MCF 10A (cell line): Measurements from ENCODE around the gene C1orf21. TPM values are rescaled to one million over a fixed set of nuclear protein-coding genes. Genes with fewer than 3 reads are reported as not detected.

Source experiments
- BruUV-seq: library from RNA; stranded (reverse); fragments of 400-500 nt; replicated peaks from 2 replicates; lab custom pipeline; 2021; lab: Mats Ljungman, UMichigan
- CTCF ChIA-PET: fragments of 300-600 bp; sonication (Branson Sonifier 250); formaldehyde crosslinking; extraction: SDS; loops from one replicate; lab custom pipeline; 2021; ENCODE audit warnings: antibody characterized with exemption, inconsistent platforms; lab: Yijun Ruan, JAX
- POLR2A ChIA-PET: fragments of 300-600, 350-650 bp; sonication (Branson Sonifier 250); formaldehyde crosslinking; extraction: SDS; loops from one replicate; lab custom pipeline; 2020; ENCODE audit warnings: antibody characterized with exemption, inconsistent platforms; lab: Yijun Ruan, JAX
- DNase-seq: peaks from one replicate; pipeline ENCODE4 v3.0.0-alpha.2; 2018; ENCODE audit not compliant: unreplicated experiment
- H3K27ac Mint-ChIP-seq: one replicate; pipeline ENCODE4 v1.8.0; 2022; ENCODE audit warnings: mild to moderate bottlenecking, low read depth, mixed read lengths; ENCODE audit not compliant: unreplicated experiment
- H3K27me3 Mint-ChIP-seq: one replicate; pipeline ENCODE4 v1.8.0; 2022; ENCODE audit warnings: mixed read lengths; ENCODE audit not compliant: insufficient read depth, unreplicated experiment
- H3K36me3 Mint-ChIP-seq: one replicate; pipeline ENCODE4 v1.8.0; 2022; ENCODE audit warnings: mild to moderate bottlenecking, moderate library complexity, mixed read lengths; ENCODE audit not compliant: insufficient read depth, unreplicated experiment
- H3K4me1 Mint-ChIP-seq: one replicate; pipeline ENCODE4 v1.8.0; 2022; ENCODE audit warnings: mixed read lengths; ENCODE audit not compliant: insufficient read depth, unreplicated experiment
- H3K4me3 Mint-ChIP-seq: one replicate; pipeline ENCODE4 v1.8.0; 2022; ENCODE audit warnings: mild to moderate bottlenecking, moderate library complexity, mixed read lengths; ENCODE audit not compliant: unreplicated experiment
- H3K9me3 Mint-ChIP-seq: one replicate; pipeline ENCODE4 v1.8.0; 2022; ENCODE audit warnings: mixed read lengths; ENCODE audit not compliant: unreplicated experiment
- CTCF ChIP-seq: fragments of 200-600 bp; IDR thresholded peaks from one replicate; pipeline ENCODE4 v1.8.0; 2022; ENCODE audit warnings: antibody characterized with exemption, mild to moderate bottlenecking; ENCODE audit not compliant: unreplicated experiment
- intact Hi-C: fragments of 100-400 bp; cut with micrococcal nuclease; formaldehyde crosslinking; loops from 2 replicates; pipeline ENCODE4 v1.14.1; 2022
- total RNA-seq: library from RNA; stranded (reverse); gene quantifications from 2 replicates; pipeline ENCODE4 v1.2.3, GENCODE V29; 2022

Gene C1orf21
- total RNA-seq, 1 experiment from 2014 or later = 23.2 TPM

GRCh38 chr1:184426278-184426674, 39.4 kb downstream of the C1orf21 start:
- intact Hi-C loops = no loop called here
- DNase-seq = no peak
- no peaks in the 10 kb centered on the region for H3K9me3 Mint-ChIP-seq
- BruUV-seq = no TSS peak
- ChIA-PET CTCF (interaction anchor here (2.6 kb wide), 1 partner anchor 11 kb away, joined by 10 read pairs; no protein-coding TSS in a partner anchor), POLR2A (interaction anchor here (0.7 to 1.6 kb wide), 2 partner anchors 22 to 37 kb away, joined by 3 read pairs; no protein-coding TSS in a partner anchor)
- H3K4me1 Mint-ChIP-seq = peaks cover 29% of the 10 kb centered on the region
- no peaks in the 10 kb centered on the region for H3K27me3 Mint-ChIP-seq
- peaks cover 7% of the 10 kb centered on the region for H3K36me3 Mint-ChIP-seq
- no peak overlapping the region for H3K4me3 Mint-ChIP-seq
- H3K27ac Mint-ChIP-seq = no peak overlapping the region
- no peak for TF ChIP-seq CTCF

GRCh38 chr1:184427722-184428121, 40.9 kb downstream of the C1orf21 start:
- no peak for DNase-seq
- POLR2A ChIA-PET = interaction anchor here (0.5 to 1.5 kb wide), 3 partner anchors 19 to 107 kb away, joined by 3 to 4 read pairs (median 4); no protein-coding TSS in a partner anchor
- Mint-ChIP-seq H3K27me3 (no peaks in the 10 kb centered on the region), H3K27ac (no peak overlapping the region), H3K4me1 (peaks cover 29% of the 10 kb centered on the region), H3K9me3 (no peaks in the 10 kb centered on the region), H3K4me3 (no peak overlapping the region), H3K36me3 (peaks cover 7% of the 10 kb centered on the region)
- BruUV-seq = no TSS peak
- intact Hi-C loops = no loop called here
- TF ChIP-seq CTCF = no peak
- CTCF ChIA-PET = interaction anchor here (0.7 to 2.6 kb wide), 5 partner anchors 10 to 324 kb away, joined by 3 to 10 read pairs (median 3); no protein-coding TSS in a partner anchor

GRCh38 chr1:184428604-184429003, 41.8 kb downstream of the C1orf21 start:
- BruUV-seq = no TSS peak
- Mint-ChIP-seq H3K4me1 (peaks cover 28% of the 10 kb centered on the region), H3K9me3 (no peaks in the 10 kb centered on the region), H3K27me3 (no peaks in the 10 kb centered on the region), H3K36me3 (peaks cover 7% of the 10 kb centered on the region), H3K27ac (no peak overlapping the region), H3K4me3 (no peak overlapping the region)
- intact Hi-C loops = no loop called here
- ChIA-PET CTCF (interaction anchor here (1.2 to 2.6 kb wide), 5 partner anchors 9 to 264 kb away, joined by 3 to 10 read pairs (median 3); no protein-coding TSS in a partner anchor), POLR2A (interaction anchor here (0.9 to 1.5 kb wide), 3 partner anchors 11 to 39 kb away, joined by 3 to 4 read pairs (median 3); no protein-coding TSS in a partner anchor)
- TF ChIP-seq CTCF = no peak
- DNase-seq = no peak

GRCh38 chr1:184429335-184429734, 42.5 kb downstream of the C1orf21 start:
- intact Hi-C loops = no loop called here
- DNase-seq = no peak
- POLR2A ChIA-PET = interaction anchor here (1.0 kb wide), 1 partner anchor 12 kb away, joined by 3 read pairs; no protein-coding TSS in a partner anchor
- Mint-ChIP-seq H3K4me3 (no peak overlapping the region), H3K4me1 (peaks cover 21% of the 10 kb centered on the region), H3K27ac (no peak overlapping the region), H3K9me3 (no peaks in the 10 kb centered on the region), H3K36me3 (peaks cover 7% of the 10 kb centered on the region), H3K27me3 (no peaks in the 10 kb centered on the region)
- TF ChIP-seq CTCF = no peak
- CTCF ChIA-PET = interaction anchor here (1.2 to 1.9 kb wide), 2 partner anchors 26 to 38 kb away, joined by 3 to 8 read pairs; no protein-coding TSS in a partner anchor
- no TSS peak for BruUV-seq
